Esophagus muscularis mucosa (tissue), 4 donors: Measurements from ENCODE around the gene RAB3A. TPM values are rescaled to one million over a fixed set of nuclear protein-coding genes. Genes with fewer than 3 reads are reported as not detected.

Experiments
- DNase-seq: peaks from one replicate; pipeline ENCODE4 v3.0.0-alpha.2; 2017; ENCODE audit errors: extremely low spot score
- H3K27ac ChIP-seq, 4 donors: fragments of 200-600 bp; sonication (generic); replicated peaks in 1 of 4; 1 replicate in 3 of 4; 2 replicates in 1 of 4; pipeline ENCODE4 v1.5.1; 2016 to 2019; ENCODE audit warnings: mild to moderate bottlenecking in 1 of 4
- H3K27me3 ChIP-seq, 4 donors: fragments of 200-600 bp; sonication (generic); one replicate each; pipeline versions ENCODE4 v1.5.1 to v1.6.0; 2016 to 2019
- H3K36me3 ChIP-seq, 4 donors: fragments of 200-600 bp; sonication (generic); one replicate each; pipeline ENCODE4 v1.5.1; 2016 to 2019
- H3K4me1 ChIP-seq, 4 donors: fragments of 200-600 bp; sonication (generic); one replicate each; pipeline ENCODE4 v1.5.1; 2016 to 2019
- H3K4me3 ChIP-seq, 4 donors: fragments of 200-600 bp; sonication (generic); 1 replicate in 2 of 4; 2 replicates in 2 of 4; pipeline ENCODE4 v1.5.1; 2016 to 2019; ENCODE audit warnings: mild to moderate bottlenecking in 4 of 4, moderate library complexity in 1 of 4
- H3K9me3 ChIP-seq, 4 donors: fragments of 200-600 bp; sonication (generic); 1 replicate in 3 of 4; 2 replicates in 1 of 4; pipeline ENCODE4 v1.5.1; 2016 to 2019
- CTCF ChIP-seq, 3 experiments: fragments of 200-600 bp in 2 of 3; fragments of 450-650 bp in 1 of 3; sonication (generic) in 2 of 3; IDR thresholded peaks; one replicate each; pipeline ENCODE4 v1.5.1; 2017 to 2019; ENCODE audit warnings: antibody characterized with exemption in 3 of 3, mild to moderate bottlenecking in 2 of 3, moderate library complexity in 1 of 3
- EP300 ChIP-seq: sonication (generic); formaldehyde crosslinking; IDR thresholded peaks from one replicate; pipeline ENCODE4 v1.6.1; 2017; ENCODE audit warnings: antibody characterized with exemption
- POLR2A ChIP-seq: fragments of 450-650 bp; IDR thresholded peaks from one replicate; pipeline ENCODE4 v1.6.1; 2017; ENCODE audit warnings: antibody characterized with exemption, moderate library complexity, mild to moderate bottlenecking, low read depth
- POLR2AphosphoS5 ChIP-seq, 2 donors: sonication (generic); formaldehyde crosslinking; IDR thresholded peaks; one replicate each; pipeline ENCODE4 v1.6.1; 2017; ENCODE audit warnings: antibody characterized with exemption in 2 of 2
- WGBS: methylation state at CpG from one replicate; pipeline ENCODE4 v1.1.5; 2018; 5-methylcytosine and 5-hydroxymethylcytosine counted together
- intact Hi-C: fragments of 100-400 bp; cut with DNase I; formaldehyde crosslinking; loops from one replicate; pipeline ENCODE4 v1.15.1; 2023
- total RNA-seq, 4 donors: library from RNA; depleted of rRNA; stranded (reverse); fragments of >200 nt; gene quantifications; one replicate each; pipeline versions ENCODE4 v1.1.0 to v1.2.1, GENCODE V29; 2016

The RAB3A gene
- total RNA-seq: 1 to 10 TPM; 1.7 to 2.5 (median 1.9) TPM

GRCh38 chr19:18203863-18204393 lies at the start of gene RAB3A:
TSS of gene RAB3A (minus strand) at chr19:18204042. CDS start at chr19:18202740, 1,302 bp downstream.
- peak; percentile 100 for DNase-seq
- intact Hi-C loops: loop anchor here (10.0 kb wide), 1 partner anchor 121 kb away; the partner anchor contains the start of gene LSM4
- TF ChIP-seq POLR2A (no peak), EP300 (peak; percentile 92), POLR2AphosphoS5 (IDR thresholded peaks at IDR 0.05) (peak; percentile 90), CTCF (IDR thresholded peaks at IDR 0.05) (peak in 1 of 3 experiments; percentile 13)
- Histone ChIP-seq H3K4me1 (peaks cover 20 to 41% (median 37%) of the 10 kb centered on the region in 4 donors), H3K4me3 (peak within 1 kb of the TSS; percentile 69 to 79 (median 75)), H3K9me3 (no peaks in the 10 kb centered on the region), H3K27ac (peak within 1 kb of the TSS; percentile 92 to 98 (median 95)), H3K27me3 (peaks cover 0 to 2% (median 0%) of the 10 kb centered on the region in 4 donors), H3K36me3 (peaks cover 4 to 25% (median 17%) of the 10 kb centered on the region in 4 donors)
- WGBS: 0% methylated on average over 2 of the region's 50 CpGs

GRCh38 chr19:18253130-18253529 lies 49.3 kb upstream of the RAB3A start:
- no peak for DNase-seq
- Histone ChIP-seq H3K9me3 (peaks cover 0 to 3% (median 0%) of the 10 kb centered on the region in 4 donors), H3K27me3 (peaks cover 0 to 32% (median 3%) of the 10 kb centered on the region in 4 donors), H3K4me1 (peaks cover 0 to 3% (median 0%) of the 10 kb centered on the region in 4 donors), H3K27ac (no peak overlapping the region), H3K36me3 (peaks cover 0 to 11% (median 4%) of the 10 kb centered on the region in 4 donors), H3K4me3 (no peak overlapping the region)
- intact Hi-C loops: loop anchor here (2.0 kb wide), 1 partner anchor 140 kb away; no protein-coding TSS in a partner anchor
- TF ChIP-seq POLR2A (no peak), CTCF (IDR thresholded peaks at IDR 0.05) (no peak), EP300 (no peak), POLR2AphosphoS5 (IDR thresholded peaks at IDR 0.05) (no peak)
- 84% methylated on average over 2 of the region's 4 CpGs for WGBS

GRCh38 chr19:18252370-18252717 lies 48.5 kb upstream of the RAB3A start:
- WGBS: 72% methylated on average over 7 of the region's 7 CpGs
- intact Hi-C loops: loop anchor here (2.0 kb wide), 1 partner anchor 140 kb away; no protein-coding TSS in a partner anchor

GRCh38 chr19:18251587-18252369 lies 47.9 kb upstream of the RAB3A start:
- Histone ChIP-seq H3K27me3 (peaks cover 0 to 32% (median 3%) of the 10 kb centered on the region in 4 donors), H3K4me1 (peaks cover 0 to 3% (median 0%) of the 10 kb centered on the region in 4 donors), H3K4me3 (no peak overlapping the region), H3K27ac (no peak overlapping the region), H3K9me3 (peaks cover 0 to 3% (median 0%) of the 10 kb centered on the region in 4 donors), H3K36me3 (peaks cover 0 to under 1% (median 0%) of the 10 kb centered on the region in 4 donors)
- WGBS: 22% methylated on average over 16 of the region's 23 CpGs
- intact Hi-C loops: loop anchor here (1.0 to 2.0 kb wide), 2 partner anchors 43 to 139 kb away; no protein-coding TSS in a partner anchor
- peak; percentile 96 for DNase-seq
- TF ChIP-seq EP300: no peak
- TF ChIP-seq POLR2AphosphoS5 (IDR thresholded peaks at IDR 0.05): peak in 1 of 2 donors; percentile 43
- peak in 2 of 3 experiments; percentile 95 to 98 for TF ChIP-seq CTCF (IDR thresholded peaks at IDR 0.05)

More at GRCh38 chr19:18252370-18252717, 48.5 kb upstream of the RAB3A start:
- Histone ChIP-seq H3K9me3 (peaks cover 0 to 3% (median 0%) of the 10 kb centered on the region in 4 donors), H3K27ac (no peak overlapping the region), H3K27me3 (peaks cover 0 to 32% (median 3%) of the 10 kb centered on the region in 4 donors), H3K36me3 (peaks cover 0 to 6% (median under 1%) of the 10 kb centered on the region in 4 donors), H3K4me1 (peaks cover 0 to 3% (median 0%) of the 10 kb centered on the region in 4 donors), H3K4me3 (no peak overlapping the region)
- no peak for DNase-seq
- TF ChIP-seq EP300 (no peak), CTCF (IDR thresholded peaks at IDR 0.05) (no peak), POLR2AphosphoS5 (IDR thresholded peaks at IDR 0.05) (no peak), POLR2A (no peak)
